G401 (cell line): ENCODE data around the gene MPST. TPM values are rescaled to one million over a fixed set of nuclear protein-coding genes. Genes with fewer than 3 reads are reported as not detected.
"Not testable (repeated sequence)": the region's sequence is repeated elsewhere in the genome, so short reads cannot be mapped to it uniquely, and the experiment has no call there.

ENCODE experiments used
- DNase-seq: peaks from one replicate; pipeline ENCODE4 v3.0.0-alpha.2; 2015; ENCODE audit warnings: low spot score
- in situ Hi-C: cut with HindIII; loops from 2 replicates; pipeline ENCODE4 v1.10.0; 2016; ENCODE audit warnings: low sequenced_read_pairs, mixed read lengths
- total RNA-seq: library from RNA; depleted of rRNA; stranded (reverse); fragments of >200 nt; shearing (Covaris generic); gene quantifications from 2 replicates; pipeline ENCODE4 v1.2.3, GENCODE V29; 2014; rRNA removed

MPST gene
- total RNA-seq = 177 and 203 TPM in 2 replicates

DNA sequence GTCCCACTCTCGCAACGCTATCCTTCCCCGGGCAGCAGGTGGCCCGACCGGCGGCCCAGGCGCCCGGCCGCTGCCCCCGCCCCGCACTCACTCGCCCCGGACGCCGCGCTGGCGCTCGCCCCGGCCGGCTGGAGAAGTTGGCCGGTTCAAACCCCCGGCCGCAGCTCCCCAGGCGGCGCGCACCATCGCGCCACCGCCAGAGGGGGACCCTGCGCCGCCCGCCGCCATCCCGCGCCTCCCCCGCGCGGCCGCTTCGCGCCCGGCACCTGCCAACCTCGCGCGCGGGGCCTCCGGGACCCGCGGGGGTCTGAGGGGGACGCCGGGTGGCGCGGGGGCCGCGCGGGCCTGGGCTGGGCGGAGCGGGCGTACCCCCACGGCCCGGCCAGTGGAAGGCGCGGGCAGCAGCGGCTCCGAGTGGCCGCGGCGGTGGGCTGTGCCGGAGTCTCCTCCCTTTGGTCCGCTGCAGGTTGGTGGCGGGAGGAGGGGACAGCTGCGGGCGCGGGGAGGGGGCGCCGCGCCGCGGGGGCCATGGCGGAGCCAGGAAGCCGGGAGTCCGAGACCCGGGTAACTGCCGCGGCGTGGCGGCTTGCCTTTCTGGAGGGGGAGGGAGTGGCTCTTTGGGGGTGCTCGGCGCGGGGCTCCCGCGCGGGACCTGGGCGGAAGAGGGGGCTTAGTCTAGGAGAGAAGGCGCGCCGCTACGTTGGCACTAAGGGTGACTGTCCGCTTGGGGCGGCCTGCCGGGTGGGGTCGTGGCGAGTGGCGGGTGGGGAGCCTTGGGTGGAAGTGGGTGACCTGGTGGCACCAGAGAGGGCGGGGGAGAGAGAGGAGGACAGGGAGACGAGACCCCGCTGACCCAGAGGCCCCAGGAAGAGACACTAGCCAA is at the start of gene MPST, which contains the start of gene TST:
Gene MPST (plus strand): TSS at position 434 of the 883 bp plus-strand sequence. CDS start 95 bp downstream, at position 529.
Gene TST (minus strand): TSS at position 139 of the 883 bp plus-strand sequence. CDS start 715 bp downstream, outside the sequence.
- in situ Hi-C loops = no loop called here
- peak; percentile 34 for DNase-seq

DNA sequence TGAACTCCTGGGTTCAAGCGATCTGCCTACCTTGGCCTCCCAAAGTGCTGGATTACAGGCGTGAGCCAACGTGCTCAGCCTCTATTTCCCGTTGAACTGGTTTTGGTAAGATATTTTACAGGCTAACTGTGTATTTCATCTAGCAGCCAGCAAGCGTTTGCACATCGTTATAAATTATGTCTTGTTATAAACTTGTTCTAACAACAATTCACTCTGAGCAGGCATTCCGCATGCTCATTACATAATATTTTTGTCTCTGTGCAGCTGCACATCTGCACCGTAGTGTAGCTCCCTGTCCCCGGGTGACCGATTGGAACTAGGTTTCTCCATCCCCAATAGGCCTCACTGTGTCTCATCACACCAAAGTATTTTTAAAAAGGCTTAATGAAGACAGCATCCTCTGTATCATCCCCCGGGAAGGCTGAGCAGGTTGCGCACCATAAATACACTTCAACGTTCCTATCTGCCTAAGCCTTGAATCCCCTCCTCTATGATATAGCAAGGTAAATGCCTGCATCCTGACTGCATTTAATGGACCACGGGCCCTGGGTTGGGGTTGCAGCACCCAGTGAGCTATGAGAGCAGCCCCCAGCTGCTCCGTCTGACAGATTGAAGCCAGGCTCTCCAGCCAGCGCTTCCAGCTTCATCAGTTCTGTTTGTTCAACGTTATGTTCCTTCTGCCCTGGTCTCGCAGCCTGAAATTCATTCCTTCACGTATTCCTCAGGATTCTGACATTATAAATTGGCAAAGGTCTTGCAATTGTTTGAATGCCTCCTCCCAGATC is 48.0 kb upstream of the MPST start:
- no peak for DNase-seq
- in situ Hi-C loops = no loop called here

DNA sequence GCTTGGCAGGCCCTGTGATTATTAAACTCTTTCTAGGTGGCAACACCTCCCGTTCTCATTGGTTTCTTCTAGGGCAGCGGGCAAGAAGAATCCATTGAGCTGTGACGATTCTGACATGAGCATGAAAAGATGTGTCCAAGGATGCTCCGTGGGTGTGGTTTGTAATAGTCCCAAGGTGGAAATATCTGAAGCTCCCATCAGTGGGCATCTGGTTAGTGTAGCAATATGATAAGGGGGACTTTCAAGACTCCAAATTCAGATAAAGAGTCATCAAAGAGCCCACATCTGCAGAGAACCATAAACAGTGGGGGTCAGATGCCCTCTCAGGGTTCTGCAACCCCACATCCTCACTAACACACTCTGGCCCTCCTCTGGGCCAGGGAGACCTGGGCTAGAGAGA is 42.9 kb upstream of the MPST start:
- no peak for DNase-seq
- in situ Hi-C loops = no loop called here

DNA sequence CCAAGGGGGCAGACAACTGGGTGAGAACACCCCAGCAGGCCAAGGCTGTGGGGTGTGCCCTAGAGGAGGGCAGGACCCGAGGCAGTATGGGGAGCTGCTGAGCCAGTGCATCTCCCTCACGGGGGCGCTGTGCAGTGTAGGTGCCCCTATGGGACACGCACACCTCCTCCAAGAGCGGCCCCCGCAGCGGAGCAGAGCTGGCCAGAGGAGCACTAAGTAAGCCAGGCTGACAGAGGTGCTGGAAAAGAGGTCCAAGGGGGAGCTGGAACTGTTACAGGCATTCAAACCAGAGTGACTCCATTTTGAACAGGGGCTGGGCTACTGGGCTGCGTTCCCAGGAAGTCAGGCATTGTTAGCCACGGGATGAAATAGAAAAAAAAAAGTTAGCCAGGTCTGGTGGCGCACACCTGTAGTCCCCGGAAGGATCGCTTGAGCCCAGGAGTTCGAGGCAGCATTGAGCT is 42.1 kb upstream of the MPST start:
- in situ Hi-C loops = no loop called here
- DNase-seq = peak; percentile 19

DNA sequence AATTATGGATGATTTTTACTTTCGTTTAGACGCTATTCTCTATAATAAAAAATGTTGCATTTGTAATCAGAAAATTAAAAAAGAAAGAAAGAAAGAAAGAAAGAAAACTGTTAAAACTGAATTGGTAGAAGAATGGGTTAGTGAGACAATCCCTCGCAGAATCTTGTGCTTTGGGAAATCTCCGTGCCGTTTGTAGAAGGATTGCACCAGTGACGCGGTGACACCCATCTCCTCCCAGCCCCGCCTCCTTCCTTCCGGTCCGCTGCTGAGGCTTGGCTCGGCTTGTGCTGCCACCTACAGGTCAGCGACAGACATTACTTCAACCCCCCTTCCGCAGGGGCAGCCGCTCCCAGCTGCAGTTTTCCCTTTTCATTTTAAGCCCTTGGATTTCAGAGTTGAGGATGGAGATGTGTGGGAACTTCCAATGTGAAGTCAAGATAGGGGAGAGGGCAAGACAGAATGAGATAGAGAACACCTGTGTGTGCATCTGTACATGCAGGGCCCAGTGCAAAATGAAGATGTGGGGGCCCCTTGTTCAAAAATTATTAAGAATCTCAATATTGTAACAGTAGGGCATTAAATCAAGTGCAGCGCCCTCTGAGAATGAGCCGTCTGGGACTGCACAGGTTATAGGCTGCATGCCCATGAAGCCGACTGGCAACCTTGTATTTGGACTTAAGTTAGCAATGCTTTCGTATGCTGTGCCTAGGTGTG is 41.4 kb upstream of the MPST start:
- DNase-seq = peak; percentile 82
- in situ Hi-C loops = no loop called here

DNA sequence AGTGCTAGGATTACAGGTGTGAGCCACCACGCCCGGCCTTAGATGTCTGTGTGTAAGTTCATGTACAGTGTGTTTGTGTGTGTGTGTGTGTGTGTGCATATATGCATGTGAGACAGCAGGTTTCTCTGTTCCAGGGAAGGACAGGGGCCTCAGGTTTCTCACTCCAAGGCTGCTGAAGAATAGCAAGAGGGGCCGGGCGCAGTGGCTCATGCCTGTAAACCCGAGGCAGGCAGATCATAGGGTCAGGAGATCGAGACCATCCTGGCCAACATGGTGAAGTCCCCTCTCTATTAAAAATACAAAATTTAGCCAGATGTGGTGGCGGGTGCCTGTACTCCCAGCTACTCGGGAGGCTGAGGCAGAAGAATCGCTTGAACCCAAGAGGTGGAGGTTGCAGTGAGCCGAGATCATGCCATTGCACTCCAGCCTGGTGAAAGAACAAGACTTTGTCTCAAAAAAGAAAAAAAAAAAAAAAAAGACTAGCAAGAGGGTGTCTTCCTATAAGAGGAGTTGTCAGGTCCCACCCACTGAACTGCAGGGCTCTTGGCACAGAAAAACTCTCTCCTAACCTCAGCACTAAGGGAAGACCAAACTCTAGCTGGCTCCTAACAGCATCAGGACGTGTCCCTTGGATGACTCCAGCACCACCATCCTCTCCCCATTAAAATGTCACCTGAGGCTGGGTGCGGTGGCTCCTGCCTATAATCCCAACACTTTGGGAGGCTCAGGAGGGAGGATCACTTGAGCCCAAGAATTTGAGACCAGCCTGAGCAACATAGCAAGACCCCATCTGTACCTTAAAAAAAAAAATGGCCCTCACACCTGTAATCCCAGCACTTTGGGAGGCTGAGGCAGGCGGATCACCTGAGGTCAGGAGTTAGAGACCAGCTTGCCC is 40.3 kb upstream of the MPST start:
- no peak for DNase-seq
- in situ Hi-C loops = no loop called here

DNA sequence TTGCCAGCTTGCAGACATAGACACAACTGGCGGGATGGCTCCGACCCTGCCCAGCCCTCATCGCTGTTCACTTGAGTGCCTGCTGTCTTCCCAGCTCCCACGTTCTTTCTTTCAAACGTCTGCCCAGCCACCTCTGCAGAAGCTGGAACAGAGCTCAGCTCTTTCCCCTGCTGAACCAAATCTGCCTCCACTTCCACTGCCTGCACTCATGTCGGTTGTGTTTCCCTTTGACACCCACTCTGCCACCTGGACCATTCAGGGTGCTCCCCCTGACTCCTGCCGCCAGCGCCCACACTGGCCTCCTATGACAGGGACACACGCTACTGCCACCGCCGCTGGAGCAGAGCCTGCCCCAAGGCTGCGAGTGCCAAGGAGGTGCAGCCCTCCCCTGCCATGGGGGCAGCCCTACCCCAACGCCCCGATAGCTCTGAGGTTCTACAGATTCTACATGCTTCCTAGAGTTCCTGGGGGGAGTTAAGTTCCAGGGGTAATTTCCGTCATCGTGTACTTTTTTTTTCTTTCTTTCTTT is 38.2 kb upstream of the MPST start:
- in situ Hi-C loops = no loop called here
- DNase-seq = no peak

DNA sequence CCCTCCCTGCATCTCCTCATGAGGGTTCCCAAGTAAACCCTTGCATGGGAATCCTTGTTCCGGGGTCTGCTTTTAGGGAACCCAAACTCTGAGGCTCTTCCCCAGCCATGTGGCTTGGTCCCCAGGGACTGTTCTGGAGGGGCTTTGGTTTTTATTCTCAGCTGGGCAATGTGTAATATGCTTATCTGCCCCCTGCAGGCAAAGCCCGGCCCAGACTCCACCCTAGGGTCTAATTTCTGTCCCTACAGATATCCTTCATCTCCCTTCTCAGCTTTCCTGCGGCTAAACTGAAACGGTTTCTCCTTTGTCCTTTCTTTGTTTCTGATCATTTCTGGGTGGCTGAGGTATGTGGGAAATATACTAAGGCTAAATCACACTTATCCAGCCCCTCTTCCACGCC is 37.4 kb upstream of the MPST start:
- in situ Hi-C loops = no loop called here
- DNase-seq = no peak

DNA sequence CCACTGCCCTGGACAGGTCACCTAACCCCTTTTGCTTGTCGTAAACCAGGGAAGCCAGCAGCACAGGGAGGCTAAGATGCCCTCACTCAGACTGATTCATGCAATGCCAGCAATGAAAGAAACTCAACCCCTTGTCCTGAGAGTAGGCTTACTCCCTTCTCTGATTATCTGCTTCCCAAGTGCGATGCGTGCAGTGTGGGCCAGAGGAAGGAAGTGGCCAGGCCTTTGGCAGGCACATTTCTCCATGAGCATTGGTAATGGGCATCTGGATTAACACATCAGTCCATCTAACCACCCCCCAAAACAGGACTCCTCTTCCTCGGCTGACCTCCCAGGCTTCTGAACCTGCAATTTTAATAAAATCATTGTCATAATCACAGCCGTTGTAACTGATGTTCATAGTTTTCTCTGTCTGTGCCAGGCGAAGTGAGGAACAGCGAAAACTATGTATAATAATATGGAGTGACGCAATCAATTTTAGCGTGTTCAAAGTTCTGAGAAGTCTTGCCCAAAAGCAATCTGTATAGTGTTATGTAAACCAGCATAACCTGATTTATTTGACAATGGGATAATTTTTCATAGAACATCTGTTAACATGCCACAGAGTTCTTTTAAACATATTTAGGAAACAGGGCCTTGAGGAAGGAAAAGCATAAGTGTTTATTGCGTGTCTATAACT is 34.2 kb upstream of the MPST start:
- in situ Hi-C loops = no loop called here

DNA sequence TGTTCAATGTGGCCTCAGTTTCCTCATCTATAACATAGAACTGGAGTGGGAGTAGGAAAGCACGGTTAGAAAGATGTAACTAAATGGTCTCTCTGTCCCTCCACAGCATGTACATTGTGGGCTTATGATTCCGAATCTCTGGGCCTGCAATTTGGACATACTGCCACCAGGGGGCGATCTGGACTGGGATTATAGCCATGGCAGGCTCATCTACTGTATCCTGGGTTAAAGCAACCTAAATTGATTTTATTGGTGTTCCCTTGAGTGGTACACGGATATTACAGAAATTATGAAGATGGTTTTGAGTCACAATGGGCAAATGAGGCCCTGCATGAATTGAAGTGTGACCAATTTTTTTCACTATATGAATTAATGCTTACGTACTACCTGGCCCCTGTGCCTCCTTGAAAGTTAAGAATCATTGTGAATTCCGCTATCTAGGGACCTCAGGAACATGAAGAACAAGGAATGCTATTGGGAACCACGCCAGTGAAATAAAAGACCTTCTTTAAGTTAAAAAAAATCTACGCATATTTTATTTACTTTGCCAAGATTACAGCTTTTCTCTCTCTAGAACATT is 33.2 kb upstream of the MPST start:
- no peak for DNase-seq
- in situ Hi-C loops = no loop called here

More for the DNA sequence above, 34.2 kb upstream of the MPST start:
- no peak for DNase-seq

DNA sequence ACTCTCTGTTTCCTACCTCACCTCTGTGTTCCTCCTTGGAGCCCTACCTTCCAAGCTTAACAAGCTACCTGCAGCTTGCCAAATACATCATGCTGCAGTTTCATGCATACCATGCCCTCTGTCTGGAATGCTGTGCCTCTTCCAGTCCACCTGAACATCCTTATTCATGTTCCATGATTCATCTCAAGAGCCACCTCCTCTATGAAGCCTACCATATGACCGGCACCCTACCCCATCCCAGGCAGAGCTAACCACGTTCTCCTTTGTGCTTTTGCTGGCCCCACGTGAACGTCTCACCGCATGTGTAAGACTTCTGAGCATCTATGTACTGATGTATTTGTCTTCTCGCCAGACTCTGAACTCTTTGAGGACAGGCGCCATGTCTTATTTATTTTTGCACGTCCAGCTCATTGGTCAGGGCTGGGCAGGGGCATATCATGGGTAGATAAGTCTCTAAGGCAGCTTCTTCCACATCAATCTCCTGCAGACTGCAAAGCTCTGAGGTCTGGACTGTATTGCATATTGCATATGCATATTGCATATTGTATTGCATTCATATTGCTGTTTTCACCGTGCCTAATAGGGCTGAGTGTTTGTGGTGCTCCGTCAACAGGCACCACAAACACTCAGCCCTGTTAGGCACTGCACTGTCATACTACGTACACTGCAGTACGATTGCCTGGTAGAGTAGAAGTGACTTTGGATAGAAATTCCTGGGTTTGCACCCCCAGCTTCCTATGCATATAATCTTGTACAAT is 31.3 kb upstream of the MPST start:
- DNase-seq = no peak
- in situ Hi-C loops = no loop called here

DNA sequence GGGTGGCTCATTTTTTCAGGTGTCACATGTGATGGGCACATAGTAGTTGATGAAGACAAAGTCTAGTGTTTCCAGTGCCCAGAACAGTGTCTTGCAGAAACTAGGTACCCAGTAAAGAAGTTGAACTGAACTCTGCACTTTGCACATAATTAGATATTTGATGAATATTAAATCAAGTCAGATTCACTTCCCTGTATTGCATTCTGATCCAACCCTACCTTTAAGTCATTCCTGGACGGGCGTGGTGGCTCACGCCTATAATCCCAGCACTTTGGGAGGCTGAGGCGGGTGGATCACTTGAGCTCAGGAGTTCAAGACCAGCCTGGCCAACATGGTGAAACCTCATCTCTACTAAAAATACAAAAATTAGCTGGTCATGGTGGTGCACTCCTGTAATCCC is 30.5 kb upstream of the MPST start:
- in situ Hi-C loops, DNase-seq: not testable (repeated sequence)

DNA sequence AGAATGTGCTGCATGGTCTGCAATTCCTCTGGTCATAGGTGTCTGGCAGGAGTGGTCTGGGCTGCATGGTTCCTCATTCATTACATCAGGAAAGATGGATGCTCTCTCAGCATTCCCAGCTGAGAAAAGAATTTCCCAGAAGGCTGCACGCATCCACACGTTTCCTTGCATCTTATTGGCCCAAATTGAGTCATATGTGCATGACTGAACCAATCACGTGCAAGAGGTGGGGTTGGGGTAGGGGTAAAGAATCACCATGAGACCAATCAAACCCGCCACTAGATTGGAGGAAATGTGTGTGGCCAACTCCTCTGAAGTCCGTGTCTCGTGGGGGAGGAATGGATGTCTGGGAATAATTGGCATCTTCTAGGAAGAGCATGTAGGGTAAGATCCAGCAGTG is 29.1 kb upstream of the MPST start:
- DNase-seq = no peak
- in situ Hi-C loops = no loop called here

DNA sequence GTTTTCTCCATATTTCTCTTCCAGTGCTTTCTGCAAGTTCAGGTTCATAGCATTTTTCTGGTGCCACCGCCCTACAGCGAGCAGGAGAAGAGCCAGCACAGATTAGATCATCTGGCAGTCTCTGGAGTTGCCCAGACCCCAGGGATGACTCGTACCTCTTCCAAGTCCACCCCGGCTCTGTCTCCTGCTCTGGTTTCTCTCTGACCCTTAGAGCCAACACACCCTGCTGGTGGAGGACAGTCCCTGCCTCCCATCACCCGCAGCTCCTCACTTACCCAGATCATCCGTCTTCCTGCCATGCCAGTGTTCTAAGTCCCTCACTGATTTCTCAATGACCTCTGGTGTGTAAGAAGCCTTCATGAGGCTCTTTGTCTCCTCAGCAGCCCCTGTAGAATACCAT is 28.3 kb upstream of the MPST start:
- DNase-seq = no peak
- in situ Hi-C loops = no loop called here

DNA sequence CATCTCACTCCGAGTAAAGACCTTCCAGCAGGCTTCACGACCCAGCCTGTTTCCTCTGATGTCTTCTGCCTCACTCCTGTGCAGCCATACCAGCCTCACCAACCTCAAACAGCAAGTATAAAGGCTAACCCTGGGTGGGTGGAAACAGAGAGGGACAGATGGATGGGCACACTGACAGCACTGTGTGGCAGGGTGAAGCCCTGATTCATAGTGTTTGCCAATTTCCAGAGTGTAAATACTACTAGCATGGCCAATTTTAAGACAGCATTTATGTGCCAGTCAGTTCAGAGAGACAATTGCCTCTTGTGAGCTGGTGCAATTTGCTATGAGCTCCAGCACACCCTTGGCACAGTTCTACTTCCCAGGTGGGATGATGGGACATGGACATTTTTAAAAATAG is 21.8 kb upstream of the MPST start:
- in situ Hi-C loops = no loop called here
- DNase-seq = no peak

DNA sequence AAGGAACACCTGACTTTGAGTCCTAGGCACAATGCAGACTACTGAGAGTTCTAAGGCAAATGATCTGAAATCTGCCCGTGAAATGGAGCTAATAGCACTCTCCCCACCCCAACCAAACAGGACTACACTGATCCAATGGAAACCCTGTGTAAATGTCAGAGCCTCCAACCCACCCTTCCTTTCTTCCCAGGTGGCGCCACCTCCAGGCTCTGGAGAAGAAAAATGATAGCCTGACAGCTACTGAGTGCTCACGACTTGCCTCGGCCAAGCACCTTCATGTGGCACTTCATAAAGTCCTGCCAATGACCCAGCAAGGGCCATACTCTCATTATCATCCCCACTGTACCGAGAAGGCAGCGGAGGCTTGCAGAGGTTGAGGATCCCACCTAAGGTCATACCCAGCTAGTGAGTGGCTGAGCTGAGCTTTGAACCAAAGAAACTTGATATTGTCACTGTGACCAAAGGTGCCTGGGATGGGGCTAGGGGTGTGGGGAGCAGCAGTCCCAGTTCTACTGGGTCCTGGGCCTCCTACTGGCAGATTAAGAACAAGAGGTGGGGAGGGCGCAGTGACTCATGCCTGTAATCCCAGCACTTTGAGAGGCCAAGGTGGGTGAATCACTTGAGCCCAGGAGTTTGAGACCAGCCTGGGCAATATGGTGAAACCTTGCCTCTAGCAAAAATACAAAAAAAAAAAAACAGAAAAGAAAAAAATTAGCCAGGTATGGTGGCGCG is 20.8 kb upstream of the MPST start:
- no peak for DNase-seq
- in situ Hi-C loops = no loop called here
